IMR-90 (cell line): ENCODE results near the gene GSTP1. TPM values are rescaled to one million over a fixed set of nuclear protein-coding genes. Genes with fewer than 3 reads are reported as not detected.

Experiments used
- ATAC-seq: fragments of 200-7000 bp; cut with Tn5 transposase; 2 replicates; pipeline ENCODE4 v1.9.1; 2020; ENCODE audit warnings: low read depth, mild to moderate bottlenecking, moderate library complexity
- BruUV-seq: library from RNA; stranded (reverse); fragments of 400-500 nt; replicated peaks from 2 replicates; lab custom pipeline; 2021; lab: Mats Ljungman, UMichigan
- CTCF ChIA-PET: fragments of 300-600 bp; formaldehyde crosslinking; extraction: SDS; loops from one replicate; lab custom pipeline; 2021; ENCODE audit warnings: antibody characterized with exemption; lab: Yijun Ruan, JAX
- POLR2A ChIA-PET: fragments of 300-600 bp; sonication (Branson Sonifier 250); formaldehyde crosslinking; loops from one replicate; lab custom pipeline; 2022; ENCODE audit warnings: antibody characterized with exemption; ENCODE audit not compliant: unreplicated experiment; lab: Charles Lee
- DNase-seq: peaks from one replicate; pipeline ENCODE4 v3.0.0; 2013
- H2AFZ ChIP-seq: replicated peaks from 2 replicates; pipeline ENCODE3; 2013; ENCODE audit warnings: low read length, mild to moderate bottlenecking; ENCODE audit not compliant: poor library complexity
- H2AK5ac ChIP-seq: 2 replicates; pipeline ENCODE4 v1.6.1; 2013; ENCODE audit warnings: low read depth, low read length, inconsistent platforms
- H2AK9ac ChIP-seq: replicated peaks from 2 replicates; pipeline ENCODE3; 2013; ENCODE audit warnings: mild to moderate bottlenecking, low read depth, low read length, moderate library complexity; ENCODE audit not compliant: poor library complexity
- H2BK120ac ChIP-seq: 2 replicates; pipeline ENCODE4 v1.6.1; 2013; ENCODE audit warnings: low read depth, low read length, inconsistent platforms
- H2BK15ac ChIP-seq: 3 replicates; pipeline ENCODE4 v1.6.1; 2013; ENCODE audit warnings: low read depth, low read length, inconsistent platforms
- H2BK20ac ChIP-seq: 2 replicates; pipeline ENCODE4 v1.6.1; 2013; ENCODE audit warnings: low read depth, mild to moderate bottlenecking, inconsistent platforms, low read length, moderate library complexity
- H2BK5ac ChIP-seq: 2 replicates; pipeline ENCODE4 v1.6.1; 2013; ENCODE audit warnings: mild to moderate bottlenecking, low read depth, low read length, inconsistent platforms; ENCODE audit not compliant: poor library complexity, severe bottlenecking
- H3K14ac ChIP-seq: replicated peaks from 2 replicates; pipeline ENCODE4 v1.6.1; 2013; ENCODE audit warnings: low read depth, low read length, inconsistent platforms
- H3K18ac ChIP-seq: 2 replicates; pipeline ENCODE4 v1.6.1; 2013; ENCODE audit warnings: low read depth, low read length, control low read depth
- H3K23ac ChIP-seq: 2 replicates; pipeline ENCODE4 v1.6.1; 2013; ENCODE audit warnings: low read depth, low read length, inconsistent platforms
- H3K27ac ChIP-seq: 2 replicates; pipeline ENCODE4 v1.5.1; 2013; ENCODE audit warnings: mild to moderate bottlenecking, control low read depth, low read length; ENCODE audit not compliant: insufficient read depth
- H3K27me3 ChIP-seq: 2 replicates; pipeline ENCODE4 v1.6.1; 2013; ENCODE audit warnings: low read length; ENCODE audit not compliant: control insufficient read depth, insufficient read depth
- H3K36me3 ChIP-seq: 2 replicates; pipeline ENCODE4 v1.6.1; 2013; ENCODE audit warnings: low read length, mixed read lengths; ENCODE audit not compliant: control insufficient read depth, insufficient read depth
- H3K4ac ChIP-seq: 2 replicates; pipeline ENCODE4 v1.6.1; 2013; ENCODE audit warnings: low read depth, low read length, inconsistent platforms
- H3K4me1 ChIP-seq: 2 replicates; pipeline ENCODE4 v1.6.1; 2013; ENCODE audit warnings: low read length, mixed read lengths; ENCODE audit not compliant: control insufficient read depth, insufficient read depth
- H3K4me2 ChIP-seq: 2 replicates; pipeline ENCODE4 v1.6.1; 2013; ENCODE audit warnings: low read depth, mild to moderate bottlenecking, control low read depth, low read length, moderate library complexity
- H3K4me3 ChIP-seq: 2 replicates; pipeline ENCODE4 v1.5.1; 2013; ENCODE audit warnings: low read depth, mild to moderate bottlenecking, control low read depth, low read length, moderate library complexity; ENCODE audit not compliant: insufficient read depth
- H3K56ac ChIP-seq: 2 replicates; pipeline ENCODE4 v1.6.1; 2013; ENCODE audit warnings: low read length, inconsistent platforms; ENCODE audit not compliant: insufficient read depth; ENCODE audit errors: extremely low read depth
- H3K79me1 ChIP-seq, 2 experiments: 2 replicates each; pipeline ENCODE4 v1.6.1; 2013; ENCODE audit warnings: low read length in 2 of 2, inconsistent platforms in 1 of 2, low read depth in 1 of 2
- H3K9ac ChIP-seq: 2 replicates; pipeline ENCODE4 v1.6.1; 2013; ENCODE audit warnings: low read depth, low read length, control low read depth
- H3K9me1 ChIP-seq: 2 replicates; pipeline ENCODE4 v1.6.1; 2013; ENCODE audit warnings: low read length, inconsistent platforms; ENCODE audit not compliant: insufficient read depth
- H3K9me3 ChIP-seq: 2 replicates; pipeline ENCODE4 v1.6.1; 2013; ENCODE audit warnings: low read length; ENCODE audit not compliant: control insufficient read depth, insufficient read depth
- H4K20me1 ChIP-seq: 2 replicates; pipeline ENCODE4 v1.6.1; 2013; ENCODE audit warnings: low read length, inconsistent platforms; ENCODE audit not compliant: insufficient read depth
- H4K5ac ChIP-seq: 2 replicates; pipeline ENCODE4 v1.6.1; 2013; ENCODE audit warnings: mild to moderate bottlenecking, low read depth, low read length, control low read depth
- H4K8ac ChIP-seq, 2 experiments: 2 replicates each; pipeline ENCODE4 v1.6.1; 2013; ENCODE audit warnings: low read depth in 2 of 2, low read length in 2 of 2, control low read depth in 1 of 2, inconsistent platforms in 1 of 2
- H4K91ac ChIP-seq: 2 replicates; pipeline ENCODE4 v1.6.1; 2013; ENCODE audit warnings: low read depth, low read length, inconsistent platforms; ENCODE audit not compliant: insufficient read depth
- BHLHE40 ChIP-seq: fragments of 150-350 bp; IDR thresholded peaks from 2 replicates; pipeline ENCODE4 v1.6.1; 2016; ENCODE audit warnings: mild to moderate bottlenecking, low read depth, low read length
- CEBPB ChIP-seq: IDR thresholded peaks from 2 replicates; pipeline ENCODE4 v1.6.1; 2012; ENCODE audit warnings: low read depth, low read length, improper control_type of control experiment
- CTCF ChIP-seq: conservative IDR thresholded peaks from 2 replicates; pipeline ENCODE4 v1.5.1; 2012; ENCODE audit warnings: mild to moderate bottlenecking, low read depth, low read length, improper control_type of control experiment
- ELK1 ChIP-seq: fragments of 150-350 bp; IDR thresholded peaks from 2 replicates; pipeline ENCODE4 v1.6.1; 2016; ENCODE audit warnings: low read depth, mild to moderate bottlenecking, low read length, moderate library complexity, borderline replicate concordance
- FOS ChIP-seq: fragments of 150-350 bp; IDR thresholded peaks from 2 replicates; pipeline ENCODE4 v1.6.1; 2016; ENCODE audit warnings: low read depth, low read length
- MAFK ChIP-seq: IDR thresholded peaks from 2 replicates; pipeline ENCODE4 v1.6.1; 2012; ENCODE audit warnings: low read depth, low read length, improper control_type of control experiment
- MAZ ChIP-seq: IDR thresholded peaks from 2 replicates; pipeline ENCODE4 v1.6.1; 2012; ENCODE audit warnings: low read depth, mild to moderate bottlenecking, low read length, improper control_type of control experiment, moderate library complexity, borderline replicate concordance
- MXI1 ChIP-seq: IDR thresholded peaks from 2 replicates; pipeline ENCODE4 v1.6.1; 2012; ENCODE audit warnings: low read depth, mild to moderate bottlenecking, low read length, moderate library complexity, borderline replicate concordance
- NFE2L2 ChIP-seq: fragments of 150-350 bp; IDR thresholded peaks from 2 replicates; pipeline ENCODE4 v1.6.1; 2016; ENCODE audit warnings: low read depth, mild to moderate bottlenecking, low read length
- POLR2A ChIP-seq: IDR thresholded peaks from 2 replicates; pipeline ENCODE4 v1.6.1; 2012; ENCODE audit warnings: mild to moderate bottlenecking, low read depth, low read length
- RCOR1 ChIP-seq: IDR thresholded peaks from 2 replicates; pipeline ENCODE4 v1.6.1; 2012; ENCODE audit warnings: mild to moderate bottlenecking, low read length, improper control_type of control experiment; ENCODE audit not compliant: insufficient replicate concordance
- RFX5 ChIP-seq: IDR thresholded peaks from 2 replicates; pipeline ENCODE4 v1.8.0; 2012; ENCODE audit warnings: low read depth, mild to moderate bottlenecking, low read length, moderate library complexity
- SMC3 ChIP-seq: fragments of 150-350 bp; IDR thresholded peaks from 2 replicates; pipeline ENCODE4 v1.6.1; 2016; ENCODE audit warnings: low read depth, mild to moderate bottlenecking, antibody characterized with exemption, low read length, moderate library complexity
- WGBS, 2 experiments: methylation state at CpG; one replicate each; pipeline versions ENCODE4 v1.1.5 to v1.1.7; 2013; ENCODE audit warnings: missing lambda C conversion rate in 2 of 2; ENCODE audit not compliant: insufficient read length in 1 of 2; ENCODE audit errors: extremely low coverage in 2 of 2; 5-methylcytosine and 5-hydroxymethylcytosine counted together
- dilution Hi-C: fragments of 300-500 bp; cut with HindIII; formaldehyde crosslinking; loops from one replicate; pipeline ENCODE4 v1.14.3; 2018; ENCODE audit warnings: low sequenced_read_pairs; ENCODE audit not compliant: unreplicated experiment
- in situ Hi-C: fragments of 300-500 bp; cut with MboI; formaldehyde crosslinking; loops from 3 replicates; pipeline ENCODE4 v1.14.3; 2019; ENCODE audit warnings: low sequenced_read_pairs, inconsistent platforms, mixed read lengths
- intact Hi-C: fragments of 100-400 bp; cut with micrococcal nuclease; formaldehyde crosslinking; loops from 2 replicates; pipeline ENCODE4 v1.10.0; 2022
- polyA plus RNA-seq, 3 experiments: library from polyadenylated mRNA; depleted of rRNA; stranded (reverse); fragments of >200 nt; gene quantifications; 2 replicates each; pipeline ENCODE4 v1.2.3, GENCODE V29; 2012; ENCODE audit warnings: low replicate concordance in 1 of 3
- total RNA-seq: library from RNA; depleted of rRNA; stranded (reverse); fragments of >200 nt; gene quantifications from 2 replicates; pipeline ENCODE4 v1.2.3, GENCODE V29; 2012

GSTP1 gene
- total and polyA plus RNA-seq, 2 of the 4 experiments (the other 2 are of a cell fraction): 947 to 1,539 TPM

GRCh38 chr11:67593565-67593905 lies 9.9 kb downstream of the GSTP1 start:
- dilution Hi-C loops: no loop called here
- BruUV-seq: no TSS peak
- WGBS, 2 experiments: no CpG with 5 or more reads among the region's 3 CpGs
- Histone ChIP-seq H3K4me2 (no peak overlapping the region), H3K4me3 (no peak overlapping the region), H3K79me1 (0 out of 4 replicates have a peak, but pooled peaks cover 0 to 2% of the 10 kb centered on the region in 2 experiments), H3K9me1 (no peaks in the 10 kb centered on the region), H4K5ac (no peak overlapping the region), H2BK5ac (no peak overlapping the region), H3K18ac (no peak overlapping the region), H4K91ac (no peak overlapping the region), H2BK20ac (no peak overlapping the region), H3K9ac (no peak overlapping the region), H2BK120ac (no peak overlapping the region), H3K36me3 (no peaks in the 10 kb centered on the region; the same call in 1 of the 2 replicates), H2AFZ (no peak overlapping the region), H4K20me1 (no peaks in the 10 kb centered on the region; the same call in 1 of the 2 replicates), H3K23ac (no peak overlapping the region), H3K27me3 (peaks cover 12% of the 10 kb centered on the region), H4K8ac (no peak overlapping the region), H3K4me1 (no peaks in the 10 kb centered on the region), H2AK9ac (no peak overlapping the region), H3K9me3 (peaks cover 3% of the 10 kb centered on the region), H2AK5ac (no peak overlapping the region), H3K4ac (no peak overlapping the region), H3K14ac (no peak overlapping the region), H3K56ac (no peak overlapping the region), H3K27ac (no peak overlapping the region), H2BK15ac (no peak overlapping the region)
- POLR2A ChIA-PET: no interaction called here
- DNase-seq (no peak), ATAC-seq (no peak)
- intact Hi-C loops: no loop called here
- CTCF ChIA-PET: no interaction called here
- no peak for TF ChIP-seq MXI1
- TF ChIP-seq CTCF: no peak
- no peak for TF ChIP-seq FOS
- TF ChIP-seq MAZ: no peak
- no peak for TF ChIP-seq ELK1
- TF ChIP-seq MAFK: no peak
- no peak for TF ChIP-seq POLR2A
- no peak for TF ChIP-seq SMC3
- TF ChIP-seq RFX5: no peak
- TF ChIP-seq RCOR1: no peak
- TF ChIP-seq BHLHE40: no peak
- no peak for TF ChIP-seq NFE2L2
- TF ChIP-seq CEBPB: no peak
- in situ Hi-C loops: no loop called here
